ENCODE results near the gene TBRG4. TPM values are rescaled to one million over a fixed set of nuclear protein-coding genes. Genes with fewer than 3 reads are reported as not detected.

TBRG4 gene
- total and polyA plus RNA-seq, 7 experiments from 2014 or later, result 55.1 to 143 (median 105) TPM

GRCh38 chr7:45080958-45081669, 30.4 kb downstream of the TBRG4 start:
- peak overlapping the region in 7 of 9 donors; percentile 17 to 84 (median 68) for H3K27ac Mint-ChIP-seq

GRCh38 chr7:45080265-45080957, 31.1 kb downstream of the TBRG4 start:
- Histone ChIP-seq H3K4me3 (ENCODE audit: low read length) (no peak overlapping the region), H3K4me1 (ENCODE audit: control insufficient read depth in 2 of 2, insufficient read depth in 2 of 2, low read length in 2 of 2) (no peaks in the 10 kb centered on the region), H3K27me3 (ENCODE audit: control insufficient read depth in 2 of 2, insufficient read depth in 2 of 2, low read length in 2 of 2) (no peaks in the 10 kb centered on the region), H3K9me3 (ENCODE audit: control insufficient read depth in 2 of 3, low read length in 3 of 3) (no peaks in the 10 kb centered on the region), H3K27ac (ENCODE audit: low read depth, low read length) (no peak overlapping the region), H3K36me3 (ENCODE audit: control insufficient read depth in 2 of 3, insufficient read depth in 3 of 3, low read length in 3 of 3) (peaks cover 7 to 19% (median 10%) of the 10 kb centered on the region in 3 experiments)
- DNase-seq (no peak), ATAC-seq (peak; percentile 30)
- H3K4me3 Mint-ChIP-seq, result no peak overlapping the region
- H3K36me3 Mint-ChIP-seq, result peaks cover 0 to 8% (median 0%) of the 10 kb centered on the region in 5 donors
- intact Hi-C loops (cut with micrococcal nuclease), result loop anchor here (1.0 kb wide), 2 partner anchors 31 to 56 kb away; partner anchors contain the start of gene TBRG4 (in 1 of the 2)
- peaks cover 0 to 19% (median 3%) of the 10 kb centered on the region in 7 donors for H3K4me1 Mint-ChIP-seq
- peaks cover 0 to 5% (median 0%) of the 10 kb centered on the region in 11 donors for H3K9me3 Mint-ChIP-seq
- ChIA-PET POLR2A (interaction anchor here (0.6 to 1.0 kb wide), 3 partner anchors 27 to 478 kb away, joined by 3 read pairs; no protein-coding TSS in a partner anchor), CTCF (interaction anchor here (1.2 to 1.3 kb wide), 3 partner anchors 29 to 107 kb away, joined by 3 read pairs; no protein-coding TSS in a partner anchor)
- H3K27ac Mint-ChIP-seq, result peak overlapping the region; percentile 17 to 84 (median 68)
- H3K27me3 Mint-ChIP-seq, result no peaks in the 10 kb centered on the region

More at GRCh38 chr7:45080958-45081669, 30.4 kb downstream of the TBRG4 start:
- ATAC-seq (peak; percentile 24), DNase-seq (no peak)
- ChIA-PET CTCF (interaction anchor here (1.2 to 1.3 kb wide), 3 partner anchors 28 to 108 kb away, joined by 3 read pairs; no protein-coding TSS in a partner anchor), POLR2A (interaction anchor here (0.8 to 1.0 kb wide), 2 partner anchors 26 to 54 kb away, joined by 3 read pairs; no protein-coding TSS in a partner anchor)
- H3K4me1 ChIP-seq (ENCODE audit: control insufficient read depth in 2 of 2, insufficient read depth in 2 of 2, low read length in 2 of 2), result no peaks in the 10 kb centered on the region
- H3K4me1 Mint-ChIP-seq, result peaks cover 0 to 16% (median 3%) of the 10 kb centered on the region in 7 donors
- H3K36me3 Mint-ChIP-seq, result peaks cover 0 to 3% (median 0%) of the 10 kb centered on the region in 5 donors
- H3K27ac ChIP-seq (ENCODE audit: low read depth, low read length), result no peak overlapping the region
- intact Hi-C loops (cut with micrococcal nuclease), result loop anchor here (1.0 kb wide), 2 partner anchors 30 to 55 kb away; partner anchors contain the start of gene TBRG4 (in 1 of the 2)
- H3K4me3 Mint-ChIP-seq, result no peak overlapping the region
- no peaks in the 10 kb centered on the region for H3K9me3 ChIP-seq (ENCODE audit: control insufficient read depth in 2 of 3, low read length in 3 of 3)
- H3K9me3 Mint-ChIP-seq, result peaks cover 0 to 5% (median 0%) of the 10 kb centered on the region in 11 donors
- H3K36me3 ChIP-seq (ENCODE audit: control insufficient read depth in 2 of 3, insufficient read depth in 3 of 3, low read length in 3 of 3), result peaks cover 0 to 12% (median 3%) of the 10 kb centered on the region in 3 experiments
- no peak overlapping the region for H3K4me3 ChIP-seq (ENCODE audit: low read length)
- H3K27me3 Mint-ChIP-seq, result peaks cover 0 to 2% (median 0%) of the 10 kb centered on the region in 5 donors
- no peaks in the 10 kb centered on the region for H3K27me3 ChIP-seq (ENCODE audit: control insufficient read depth in 2 of 2, insufficient read depth in 2 of 2, low read length in 2 of 2)

GRCh38 chr7:45078125-45078681, 33.3 kb downstream of the TBRG4 start:
- intact Hi-C loops (cut with micrococcal nuclease), result no loop called here
- no peak for DNase-seq
- ChIA-PET CTCF (no interaction called here), POLR2A (no interaction called here)
- H3K27ac Mint-ChIP-seq, result peak overlapping the region in 7 of 9 donors; percentile 17 to 71 (median 41)
- H3K36me3 ChIP-seq (ENCODE audit: control insufficient read depth in 2 of 3, insufficient read depth in 3 of 3, low read length in 3 of 3), result peaks cover 15 to 41% (median 28%) of the 10 kb centered on the region in 3 experiments
- no peak overlapping the region for H3K4me3 ChIP-seq (ENCODE audit: low read length)
- H3K36me3 Mint-ChIP-seq, result peaks cover 0 to 21% (median 6%) of the 10 kb centered on the region in 5 donors
- H3K27me3 ChIP-seq (ENCODE audit: control insufficient read depth in 2 of 2, insufficient read depth in 2 of 2, low read length in 2 of 2), result no peaks in the 10 kb centered on the region
- H3K27ac ChIP-seq (ENCODE audit: low read depth, low read length), result no peak overlapping the region
- no peaks in the 10 kb centered on the region for H3K9me3 ChIP-seq (ENCODE audit: control insufficient read depth in 2 of 3, low read length in 3 of 3)
- H3K4me3 Mint-ChIP-seq, result no peak overlapping the region
- H3K4me1 Mint-ChIP-seq, result peaks cover 0 to 29% (median 5%) of the 10 kb centered on the region in 7 donors
- ATAC-seq, result no peak
- H3K9me3 Mint-ChIP-seq, result peaks cover 0 to 5% (median 0%) of the 10 kb centered on the region in 11 donors
- H3K4me1 ChIP-seq (ENCODE audit: control insufficient read depth in 2 of 2, insufficient read depth in 2 of 2, low read length in 2 of 2), result no peaks in the 10 kb centered on the region
- H3K27me3 Mint-ChIP-seq, result no peaks in the 10 kb centered on the region

GRCh38 chr7:45077579-45077978, 33.9 kb downstream of the TBRG4 start:
- intact Hi-C loops (cut with micrococcal nuclease), result no loop called here
- peak overlapping the region in 2 of 9 donors; percentile 54 to 56 for H3K27ac Mint-ChIP-seq

GRCh38 chr7:45076946-45077345, 34.6 kb downstream of the TBRG4 start:
- intact Hi-C loops (cut with micrococcal nuclease), result no loop called here
- peaks cover under 1 to 31% (median 8%) of the 10 kb centered on the region in 7 donors for H3K4me1 Mint-ChIP-seq
- no peak overlapping the region for H3K27ac Mint-ChIP-seq
- H3K36me3 Mint-ChIP-seq, result peaks cover 1 to 31% (median 11%) of the 10 kb centered on the region in 5 donors
- Histone ChIP-seq H3K9me3 (ENCODE audit: control insufficient read depth in 2 of 3, low read length in 3 of 3) (no peaks in the 10 kb centered on the region), H3K4me3 (ENCODE audit: low read length) (no peak overlapping the region), H3K27ac (ENCODE audit: low read depth, low read length) (no peak overlapping the region), H3K36me3 (ENCODE audit: control insufficient read depth in 2 of 3, insufficient read depth in 3 of 3, low read length in 3 of 3) (peaks cover 20 to 54% (median 31%) of the 10 kb centered on the region in 3 experiments), H3K27me3 (ENCODE audit: control insufficient read depth in 2 of 2, insufficient read depth in 2 of 2, low read length in 2 of 2) (no peaks in the 10 kb centered on the region), H3K4me1 (ENCODE audit: control insufficient read depth in 2 of 2, insufficient read depth in 2 of 2, low read length in 2 of 2) (no peaks in the 10 kb centered on the region)
- H3K27me3 Mint-ChIP-seq, result no peaks in the 10 kb centered on the region
- ChIA-PET POLR2A (interaction anchor here (0.5 to 1.2 kb wide), 3 partner anchors 45 to 101 kb away, joined by 3 read pairs; no protein-coding TSS in a partner anchor), CTCF (interaction anchor here (0.8 kb wide), 2 partner anchors 59 to 103 kb away, joined by 3 to 6 read pairs; no protein-coding TSS in a partner anchor)
- H3K9me3 Mint-ChIP-seq, result peaks cover 0 to 5% (median 0%) of the 10 kb centered on the region in 11 donors
- no peak overlapping the region for H3K4me3 Mint-ChIP-seq
- DNase-seq (no peak), ATAC-seq (no peak)

More at GRCh38 chr7:45077579-45077978, 33.9 kb downstream of the TBRG4 start:
- ATAC-seq (no peak), DNase-seq (no peak)
- Mint-ChIP-seq H3K36me3 (peaks cover 0 to 27% (median 11%) of the 10 kb centered on the region in 5 donors), H3K27me3 (no peaks in the 10 kb centered on the region), H3K4me3 (no peak overlapping the region), H3K9me3 (peaks cover 0 to 5% (median 0%) of the 10 kb centered on the region in 11 donors), H3K4me1 (peaks cover 0 to 30% (median 8%) of the 10 kb centered on the region in 7 donors)
- Histone ChIP-seq H3K4me1 (ENCODE audit: control insufficient read depth in 2 of 2, insufficient read depth in 2 of 2, low read length in 2 of 2) (no peaks in the 10 kb centered on the region), H3K36me3 (ENCODE audit: control insufficient read depth in 2 of 3, insufficient read depth in 3 of 3, low read length in 3 of 3) (peaks cover 15 to 47% (median 31%) of the 10 kb centered on the region in 3 experiments), H3K4me3 (ENCODE audit: low read length) (no peak overlapping the region), H3K27me3 (ENCODE audit: control insufficient read depth in 2 of 2, insufficient read depth in 2 of 2, low read length in 2 of 2) (no peaks in the 10 kb centered on the region), H3K9me3 (ENCODE audit: control insufficient read depth in 2 of 3, low read length in 3 of 3) (no peaks in the 10 kb centered on the region), H3K27ac (ENCODE audit: low read depth, low read length) (no peak overlapping the region)
- ChIA-PET CTCF (interaction anchor here (0.8 kb wide), 2 partner anchors 58 to 104 kb away, joined by 3 to 6 read pairs; no protein-coding TSS in a partner anchor), POLR2A (interaction anchor here (0.5 to 1.2 kb wide), 3 partner anchors 45 to 101 kb away, joined by 3 read pairs; no protein-coding TSS in a partner anchor)

Measured in naive thymus-derived CD4-positive, alpha-beta T cell (primary cell).